ENCODE data around the gene EIF4E3.

GRCh38 chr3:71655061-71655460 lies 70.1 kb downstream of the EIF4E3 start:
- TF ChIP-seq, protein P1, sequence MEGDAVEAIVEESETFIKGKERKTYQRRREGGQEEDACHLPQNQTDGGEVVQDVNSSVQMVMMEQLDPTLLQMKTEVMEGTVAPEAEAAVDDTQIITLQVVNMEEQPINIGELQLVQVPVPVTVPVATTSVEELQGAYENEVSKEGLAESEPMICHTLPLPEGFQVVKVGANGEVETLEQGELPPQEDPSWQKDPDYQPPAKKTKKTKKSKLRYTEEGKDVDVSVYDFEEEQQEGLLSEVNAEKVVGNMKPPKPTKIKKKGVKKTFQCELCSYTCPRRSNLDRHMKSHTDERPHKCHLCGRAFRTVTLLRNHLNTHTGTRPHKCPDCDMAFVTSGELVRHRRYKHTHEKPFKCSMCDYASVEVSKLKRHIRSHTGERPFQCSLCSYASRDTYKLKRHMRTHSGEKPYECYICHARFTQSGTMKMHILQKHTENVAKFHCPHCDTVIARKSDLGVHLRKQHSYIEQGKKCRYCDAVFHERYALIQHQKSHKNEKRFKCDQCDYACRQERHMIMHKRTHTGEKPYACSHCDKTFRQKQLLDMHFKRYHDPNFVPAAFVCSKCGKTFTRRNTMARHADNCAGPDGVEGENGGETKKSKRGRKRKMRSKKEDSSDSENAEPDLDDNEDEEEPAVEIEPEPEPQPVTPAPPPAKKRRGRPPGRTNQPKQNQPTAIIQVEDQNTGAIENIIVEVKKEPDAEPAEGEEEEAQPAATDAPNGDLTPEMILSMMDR (IDR thresholded peaks at IDR 0.05 in 8 of 11, conservative IDR thresholded peaks at IDR 0.05 in 3 of 11) = no peak
- TF ChIP-seq POLR2AphosphoS5 (IDR thresholded peaks at IDR 0.05) = no peak
- no peak for TF ChIP-seq POLR2A (IDR thresholded peaks at IDR 0.05)

Data from spleen (tissue), 7 donors.